Neutrophil (primary cell): ENCODE results near the gene KANK2.
A peak's percentile ranks its signal among the peaks of the same experiment; 100 is the strongest.

Experiments used
- H3K27ac ChIP-seq: fragments of 200-600 bp; sonication (generic); 2 replicates; pipeline ENCODE4 v1.5.1; 2016; ENCODE audit warnings: mild to moderate bottlenecking, moderate library complexity
- H3K27me3 ChIP-seq: fragments of 200-600 bp; sonication (generic); 2 replicates; pipeline ENCODE4 v1.6.0; 2016; ENCODE audit warnings: mild to moderate bottlenecking
- H3K36me3 ChIP-seq: fragments of 200-600 bp; sonication (generic); 2 replicates; pipeline ENCODE4 v1.5.1; 2017
- H3K4me1 ChIP-seq, 2 experiments: fragments of 200-600 bp in 1 of 2; sonication (generic) in 1 of 2; 1 replicate in 1 of 2; 2 replicates in 1 of 2; pipeline versions ENCODE4 v1.5.1 to v1.6.1; 2013 to 2016; ENCODE audit warnings: low read depth in 1 of 2, low read length in 1 of 2, mild to moderate bottlenecking in 1 of 2, moderate library complexity in 1 of 2; ENCODE audit not compliant: control insufficient read depth in 1 of 2, insufficient read depth in 1 of 2
- H3K4me3 ChIP-seq, 2 experiments: fragments of 200-600 bp in 1 of 2; sonication (generic) in 1 of 2; 1 replicate in 1 of 2; 2 replicates in 1 of 2; pipeline ENCODE4 v1.5.1; 2013 to 2016; ENCODE audit warnings: low read depth in 1 of 2, low read length in 1 of 2, mild to moderate bottlenecking in 1 of 2, moderate library complexity in 1 of 2
- H3K9me3 ChIP-seq: fragments of 200-600 bp; sonication (generic); 2 replicates; pipeline ENCODE4 v1.5.1; 2016
- CTCF ChIP-seq: fragments of 200-600 bp; sonication (generic); IDR thresholded peaks from 2 replicates; pipeline ENCODE4 v1.5.1; 2016; ENCODE audit warnings: antibody characterized with exemption

KANK2 gene

GRCh38 chr19:11197291-11198174 is at the start of gene KANK2:
Gene KANK2 (minus strand): TSS chr19:11197545. CDS start chr19:11194511, 3,034 bp downstream.
- Histone ChIP-seq H3K9me3 (no peaks in the 10 kb centered on the region), H3K36me3 (no peaks in the 10 kb centered on the region), H3K4me3 (peak within 1 kb of the TSS; percentile 43 to 58), H3K27me3 (peaks cover 49% of the 10 kb centered on the region), H3K27ac (no peak within 1 kb of the TSS), H3K4me1 (peaks cover 12 to 14% of the 10 kb centered on the region in 2 experiments)
- no peak for TF ChIP-seq CTCF

GRCh38 chr19:11246941-11247340 is 49.6 kb upstream of the KANK2 start:
- Histone ChIP-seq H3K27ac (no peak overlapping the region), H3K4me3 (no peak overlapping the region), H3K36me3 (no peaks in the 10 kb centered on the region), H3K9me3 (no peaks in the 10 kb centered on the region), H3K4me1 (peaks cover 3 to 4% of the 10 kb centered on the region in 2 experiments), H3K27me3 (peaks cover 18% of the 10 kb centered on the region)
- TF ChIP-seq CTCF: no peak

- TF ChIP-seq CTCF: no peak
- Histone ChIP-seq H3K27me3 (peaks cover 18% of the 10 kb centered on the region), H3K4me3 (no peak overlapping the region), H3K4me1 (peaks cover 3 to 4% of the 10 kb centered on the region in 2 experiments), H3K9me3 (no peaks in the 10 kb centered on the region), H3K36me3 (no peaks in the 10 kb centered on the region), H3K27ac (no peak overlapping the region)
These were observed 47.7 kb upstream of the KANK2 start for GRCh38 chr19:11244846-11245589.

GRCh38 chr19:11243798-11244169 is 46.4 kb upstream of the KANK2 start:
- TF ChIP-seq CTCF: no peak
- H3K4me3 ChIP-seq: peak overlapping the region in 1 of 2 experiments; percentile 29
- no peaks in the 10 kb centered on the region for H3K36me3 ChIP-seq
- H3K27ac ChIP-seq: no peak overlapping the region
- no peaks in the 10 kb centered on the region for H3K9me3 ChIP-seq
- H3K27me3 ChIP-seq: peaks cover 18% of the 10 kb centered on the region
- peaks cover 3 to 4% of the 10 kb centered on the region in 2 experiments for H3K4me1 ChIP-seq

- peak; percentile 66 for TF ChIP-seq CTCF
- Histone ChIP-seq H3K27ac (no peak overlapping the region), H3K36me3 (no peaks in the 10 kb centered on the region)
These were observed 45.8 kb upstream of the KANK2 start for GRCh38 chr19:11242864-11243797.

More at GRCh38 chr19:11242864-11243797, 45.8 kb upstream of the KANK2 start:
- Histone ChIP-seq H3K9me3 (no peaks in the 10 kb centered on the region), H3K4me1 (peaks cover 3 to 4% of the 10 kb centered on the region in 2 experiments), H3K27me3 (peaks cover 18% of the 10 kb centered on the region), H3K4me3 (peak overlapping the region; percentile 14 to 29)
